HepG2 (cell line): ENCODE results near the gene SLC19A1. TPM values are rescaled to one million over a fixed set of nuclear protein-coding genes. Genes with fewer than 3 reads are reported as not detected.

ENCODE experiments used
- ARNT ChIP-seq: fragments of 450-650 bp; IDR thresholded peaks from 2 replicates; pipeline ENCODE4 v1.6.1; 2017
- ARNTL ChIP-seq: sonication (generic); formaldehyde crosslinking; IDR thresholded peaks from 2 replicates; pipeline ENCODE4 v1.4.0; 2020; ENCODE audit warnings: mild to moderate bottlenecking, missing genetic modification reagents
- HNF4A ChIP-seq: sonication (generic); formaldehyde crosslinking; IDR thresholded peaks from 2 replicates; pipeline ENCODE4 v1.4.0; 2020; ENCODE audit warnings: missing genetic modification reagents
- NFKB2 ChIP-seq: sonication (generic); formaldehyde crosslinking; IDR thresholded peaks from 2 replicates; pipeline ENCODE4 v1.4.0; 2020; ENCODE audit warnings: missing genetic modification reagents, borderline replicate concordance
- ZBTB21 ChIP-seq: sonication (generic); formaldehyde crosslinking; IDR thresholded peaks from 2 replicates; pipeline ENCODE4 v1.4.0; 2020; ENCODE audit warnings: missing genetic modification reagents
- ZMYM4 ChIP-seq: sonication (generic); formaldehyde crosslinking; IDR thresholded peaks from 2 replicates; pipeline ENCODE4 v1.8.1; 2023; ENCODE audit warnings: mild to moderate bottlenecking, missing genetic modification reagents
- ZNF335 ChIP-seq: sonication (generic); formaldehyde crosslinking; IDR thresholded peaks from 2 replicates; pipeline ENCODE4 v1.4.0; 2020; ENCODE audit warnings: missing genetic modification reagents
- ZSCAN31 ChIP-seq: sonication (generic); formaldehyde crosslinking; IDR thresholded peaks from 2 replicates; pipeline ENCODE4 v1.5.0; 2020; ENCODE audit warnings: low read depth, mild to moderate bottlenecking, missing genetic modification reagents
- polyA plus RNA-seq, 8 experiments: library from polyadenylated mRNA; depleted of rRNA in 3 of 8; stranded (reverse) in 7 of 8; unstranded in 1 of 8; fragments of >200 nt; fragmentation: Illumina TruSeq in 4 of 8; extraction: Trizol in 4 of 8; gene quantifications; 2 replicates each; pipeline versions ENCODE4 v1.2.1 to v1.2.3, GENCODE V29; 2011 to 2016; ENCODE audit warnings: low read depth in 4 of 8, missing spikeins in 1 of 8, mixed read lengths in 1 of 8; ENCODE audit not compliant: insufficient read depth in 1 of 8
- total RNA-seq, 5 experiments: library from RNA; depleted of rRNA; stranded (reverse); fragments of >200 nt; fragmentation: Illumina TruSeq; extraction: Trizol; gene quantifications; 2 replicates each; pipeline ENCODE4 v1.2.3, GENCODE V29; 2016; ENCODE audit warnings: low read depth in 1 of 5
- TF ChIP-seq, protein P1 (sequence below): sonication (generic); formaldehyde crosslinking; IDR thresholded peaks from 2 replicates; pipeline ENCODE4 v1.5.0; 2020; ENCODE audit warnings: missing genetic modification reagents
- TF ChIP-seq, protein P2 (sequence below): IDR thresholded peaks from 2 replicates; pipeline ENCODE4 v1.6.1; 2016
- TF ChIP-seq, protein P3 (sequence below): sonication (generic); formaldehyde crosslinking; IDR thresholded peaks from 2 replicates; pipeline ENCODE4 v1.4.0; 2020; ENCODE audit warnings: mild to moderate bottlenecking, missing genetic modification reagents
- TF ChIP-seq, protein P4 (sequence below): sonication (generic); formaldehyde crosslinking; IDR thresholded peaks from 2 replicates; pipeline ENCODE4 v1.4.0; 2020; ENCODE audit warnings: missing genetic modification reagents
- TF ChIP-seq, protein P5 (sequence below): fragments of 450-650 bp; IDR thresholded peaks from 2 replicates; pipeline ENCODE4 v1.6.1; 2016

The SLC19A1 gene
- total and polyA plus RNA-seq, 2 of the 13 experiments (the other 11 are each of a cell fraction or from before 2014, with no cell fraction given): 21.8 to 23.0 TPM

DNA sequence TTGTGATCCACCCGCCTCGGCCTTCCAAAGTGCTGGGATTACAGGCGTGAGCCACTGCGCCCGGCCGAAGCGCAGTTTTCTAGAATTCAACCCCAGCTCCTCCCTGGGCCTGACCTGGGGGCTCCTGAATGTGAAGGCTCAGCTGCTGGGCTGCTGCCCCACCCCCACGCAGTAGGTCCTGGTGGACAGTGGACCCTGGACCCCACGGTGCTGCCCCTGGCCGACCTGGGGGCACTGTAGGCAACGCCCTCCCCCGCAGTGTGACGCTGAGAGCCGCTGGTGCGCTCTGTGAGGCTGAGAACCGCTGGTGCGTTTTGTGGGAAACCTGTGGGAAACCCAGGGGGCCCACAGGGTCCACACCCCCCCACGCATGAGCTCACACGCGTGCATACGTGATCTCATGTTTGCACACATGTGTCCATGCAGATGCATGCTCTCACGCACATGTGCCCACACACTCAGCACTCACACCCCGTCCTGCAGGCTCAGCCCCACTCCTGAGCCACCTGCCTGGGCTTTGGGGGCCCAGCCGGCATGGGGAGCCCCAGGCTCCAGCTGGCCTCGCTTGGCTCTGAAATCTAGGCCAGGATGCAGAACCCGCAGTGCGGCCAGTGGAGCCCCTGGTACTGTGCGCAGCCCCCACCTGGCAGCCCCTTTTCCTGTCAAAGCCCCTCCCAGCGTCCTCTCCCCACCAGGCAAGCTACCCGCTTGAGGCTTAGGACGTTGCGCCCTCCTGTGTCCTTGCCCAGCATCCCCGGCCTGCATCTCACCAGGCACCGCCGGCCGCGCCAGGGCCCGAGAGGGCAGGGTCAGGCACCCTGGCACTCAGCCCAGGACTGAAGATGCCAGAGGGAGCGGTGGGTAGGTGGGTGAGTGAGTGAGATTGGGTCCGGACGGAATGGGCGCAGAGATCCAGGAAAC, 69.5 kb downstream of the SLC19A1 start (continued):
- TF ChIP-seq, protein P1, sequence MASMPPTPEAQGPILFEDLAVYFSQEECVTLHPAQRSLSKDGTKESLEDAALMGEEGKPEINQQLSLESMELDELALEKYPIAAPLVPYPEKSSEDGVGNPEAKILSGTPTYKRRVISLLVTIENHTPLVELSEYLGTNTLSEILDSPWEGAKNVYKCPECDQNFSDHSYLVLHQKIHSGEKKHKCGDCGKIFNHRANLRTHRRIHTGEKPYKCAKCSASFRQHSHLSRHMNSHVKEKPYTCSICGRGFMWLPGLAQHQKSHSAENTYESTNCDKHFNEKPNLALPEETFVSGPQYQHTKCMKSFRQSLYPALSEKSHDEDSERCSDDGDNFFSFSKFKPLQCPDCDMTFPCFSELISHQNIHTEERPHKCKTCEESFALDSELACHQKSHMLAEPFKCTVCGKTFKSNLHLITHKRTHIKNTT (CRISPR knock-in tag): no peak
- no peak for TF ChIP-seq ZNF335 (CRISPR knock-in tag)
- TF ChIP-seq, protein P2, sequence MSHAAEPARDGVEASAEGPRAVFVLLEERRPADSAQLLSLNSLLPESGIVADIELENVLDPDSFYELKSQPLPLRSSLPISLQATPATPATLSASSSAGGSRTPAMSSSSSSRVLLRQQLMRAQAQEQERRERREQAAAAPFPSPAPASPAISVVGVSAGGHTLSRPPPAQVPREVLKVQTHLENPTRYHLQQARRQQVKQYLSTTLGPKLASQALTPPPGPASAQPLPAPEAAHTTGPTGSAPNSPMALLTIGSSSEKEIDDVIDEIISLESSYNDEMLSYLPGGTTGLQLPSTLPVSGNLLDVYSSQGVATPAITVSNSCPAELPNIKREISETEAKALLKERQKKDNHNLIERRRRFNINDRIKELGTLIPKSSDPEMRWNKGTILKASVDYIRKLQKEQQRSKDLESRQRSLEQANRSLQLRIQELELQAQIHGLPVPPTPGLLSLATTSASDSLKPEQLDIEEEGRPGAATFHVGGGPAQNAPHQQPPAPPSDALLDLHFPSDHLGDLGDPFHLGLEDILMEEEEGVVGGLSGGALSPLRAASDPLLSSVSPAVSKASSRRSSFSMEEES: no peak
- TF ChIP-seq ARNT: no peak
- TF ChIP-seq ZBTB21 (CRISPR knock-in tag): no peak
- TF ChIP-seq ARNTL: 0 out of 2 replicates have a peak, but pooled peaks have one; percentile 7
- TF ChIP-seq ZSCAN31 (CRISPR knock-in tag): no peak; the same call in 1 of the 2 replicates
- TF ChIP-seq, protein P3, sequence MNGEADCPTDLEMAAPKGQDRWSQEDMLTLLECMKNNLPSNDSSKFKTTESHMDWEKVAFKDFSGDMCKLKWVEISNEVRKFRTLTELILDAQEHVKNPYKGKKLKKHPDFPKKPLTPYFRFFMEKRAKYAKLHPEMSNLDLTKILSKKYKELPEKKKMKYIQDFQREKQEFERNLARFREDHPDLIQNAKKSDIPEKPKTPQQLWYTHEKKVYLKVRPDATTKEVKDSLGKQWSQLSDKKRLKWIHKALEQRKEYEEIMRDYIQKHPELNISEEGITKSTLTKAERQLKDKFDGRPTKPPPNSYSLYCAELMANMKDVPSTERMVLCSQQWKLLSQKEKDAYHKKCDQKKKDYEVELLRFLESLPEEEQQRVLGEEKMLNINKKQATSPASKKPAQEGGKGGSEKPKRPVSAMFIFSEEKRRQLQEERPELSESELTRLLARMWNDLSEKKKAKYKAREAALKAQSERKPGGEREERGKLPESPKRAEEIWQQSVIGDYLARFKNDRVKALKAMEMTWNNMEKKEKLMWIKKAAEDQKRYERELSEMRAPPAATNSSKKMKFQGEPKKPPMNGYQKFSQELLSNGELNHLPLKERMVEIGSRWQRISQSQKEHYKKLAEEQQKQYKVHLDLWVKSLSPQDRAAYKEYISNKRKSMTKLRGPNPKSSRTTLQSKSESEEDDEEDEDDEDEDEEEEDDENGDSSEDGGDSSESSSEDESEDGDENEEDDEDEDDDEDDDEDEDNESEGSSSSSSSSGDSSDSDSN (CRISPR knock-in tag): no peak
- peak; percentile 97 for TF ChIP-seq HNF4A (CRISPR knock-in tag)
- TF ChIP-seq, protein P4, sequence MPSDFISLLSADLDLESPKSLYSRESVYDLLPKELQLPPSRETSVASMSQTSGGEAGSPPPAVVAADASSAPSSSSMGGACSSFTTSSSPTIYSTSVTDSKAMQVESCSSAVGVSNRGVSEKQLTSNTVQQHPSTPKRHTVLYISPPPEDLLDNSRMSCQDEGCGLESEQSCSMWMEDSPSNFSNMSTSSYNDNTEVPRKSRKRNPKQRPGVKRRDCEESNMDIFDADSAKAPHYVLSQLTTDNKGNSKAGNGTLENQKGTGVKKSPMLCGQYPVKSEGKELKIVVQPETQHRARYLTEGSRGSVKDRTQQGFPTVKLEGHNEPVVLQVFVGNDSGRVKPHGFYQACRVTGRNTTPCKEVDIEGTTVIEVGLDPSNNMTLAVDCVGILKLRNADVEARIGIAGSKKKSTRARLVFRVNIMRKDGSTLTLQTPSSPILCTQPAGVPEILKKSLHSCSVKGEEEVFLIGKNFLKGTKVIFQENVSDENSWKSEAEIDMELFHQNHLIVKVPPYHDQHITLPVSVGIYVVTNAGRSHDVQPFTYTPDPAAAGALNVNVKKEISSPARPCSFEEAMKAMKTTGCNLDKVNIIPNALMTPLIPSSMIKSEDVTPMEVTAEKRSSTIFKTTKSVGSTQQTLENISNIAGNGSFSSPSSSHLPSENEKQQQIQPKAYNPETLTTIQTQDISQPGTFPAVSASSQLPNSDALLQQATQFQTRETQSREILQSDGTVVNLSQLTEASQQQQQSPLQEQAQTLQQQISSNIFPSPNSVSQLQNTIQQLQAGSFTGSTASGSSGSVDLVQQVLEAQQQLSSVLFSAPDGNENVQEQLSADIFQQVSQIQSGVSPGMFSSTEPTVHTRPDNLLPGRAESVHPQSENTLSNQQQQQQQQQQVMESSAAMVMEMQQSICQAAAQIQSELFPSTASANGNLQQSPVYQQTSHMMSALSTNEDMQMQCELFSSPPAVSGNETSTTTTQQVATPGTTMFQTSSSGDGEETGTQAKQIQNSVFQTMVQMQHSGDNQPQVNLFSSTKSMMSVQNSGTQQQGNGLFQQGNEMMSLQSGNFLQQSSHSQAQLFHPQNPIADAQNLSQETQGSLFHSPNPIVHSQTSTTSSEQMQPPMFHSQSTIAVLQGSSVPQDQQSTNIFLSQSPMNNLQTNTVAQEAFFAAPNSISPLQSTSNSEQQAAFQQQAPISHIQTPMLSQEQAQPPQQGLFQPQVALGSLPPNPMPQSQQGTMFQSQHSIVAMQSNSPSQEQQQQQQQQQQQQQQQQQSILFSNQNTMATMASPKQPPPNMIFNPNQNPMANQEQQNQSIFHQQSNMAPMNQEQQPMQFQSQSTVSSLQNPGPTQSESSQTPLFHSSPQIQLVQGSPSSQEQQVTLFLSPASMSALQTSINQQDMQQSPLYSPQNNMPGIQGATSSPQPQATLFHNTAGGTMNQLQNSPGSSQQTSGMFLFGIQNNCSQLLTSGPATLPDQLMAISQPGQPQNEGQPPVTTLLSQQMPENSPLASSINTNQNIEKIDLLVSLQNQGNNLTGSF (CRISPR knock-in tag): no peak
- TF ChIP-seq, protein P5, sequence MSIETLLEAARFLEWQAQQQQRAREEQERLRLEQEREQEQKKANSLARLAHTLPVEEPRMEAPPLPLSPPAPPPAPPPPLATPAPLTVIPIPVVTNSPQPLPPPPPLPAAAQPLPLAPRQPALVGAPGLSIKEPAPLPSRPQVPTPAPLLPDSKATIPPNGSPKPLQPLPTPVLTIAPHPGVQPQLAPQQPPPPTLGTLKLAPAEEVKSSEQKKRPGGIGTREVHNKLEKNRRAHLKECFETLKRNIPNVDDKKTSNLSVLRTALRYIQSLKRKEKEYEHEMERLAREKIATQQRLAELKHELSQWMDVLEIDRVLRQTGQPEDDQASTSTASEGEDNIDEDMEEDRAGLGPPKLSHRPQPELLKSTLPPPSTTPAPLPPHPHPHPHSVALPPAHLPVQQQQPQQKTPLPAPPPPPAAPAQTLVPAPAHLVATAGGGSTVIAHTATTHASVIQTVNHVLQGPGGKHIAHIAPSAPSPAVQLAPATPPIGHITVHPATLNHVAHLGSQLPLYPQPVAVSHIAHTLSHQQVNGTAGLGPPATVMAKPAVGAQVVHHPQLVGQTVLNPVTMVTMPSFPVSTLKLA: peak; percentile 79
- peak; percentile 23; the same call in 1 of the 2 replicates for TF ChIP-seq NFKB2 (CRISPR knock-in tag)
- 0 out of 2 replicates have a peak, but pooled peaks have one; percentile 27 for TF ChIP-seq ZMYM4 (CRISPR knock-in tag)
